HepG2 (cell line): Measurements from ENCODE around the gene MTX1. TPM values are rescaled to one million over a fixed set of nuclear protein-coding genes. Genes with fewer than 3 reads are reported as not detected.

Experiments
- BRCA1 ChIP-seq: sonication (generic); formaldehyde crosslinking; IDR thresholded peaks from 2 replicates; pipeline ENCODE4 v1.4.0; 2020; ENCODE audit warnings: missing genetic modification reagents
- IRF1 ChIP-seq: sonication (generic); formaldehyde crosslinking; IDR thresholded peaks from 2 replicates; pipeline ENCODE4 v1.4.0; 2020; ENCODE audit warnings: low read depth, mild to moderate bottlenecking, missing genetic modification reagents
- JUND ChIP-seq: sonication (generic); formaldehyde crosslinking; IDR thresholded peaks from 2 replicates; pipeline ENCODE4 v1.8.0; 2022; ENCODE audit warnings: mild to moderate bottlenecking, missing genetic modification reagents
- KAT2B ChIP-seq: fragments of 150-350 bp; IDR thresholded peaks from 2 replicates; pipeline ENCODE4 v1.6.1; 2014; ENCODE audit warnings: low read depth, low read length, borderline replicate concordance
- KDM2A ChIP-seq: sonication (generic); formaldehyde crosslinking; IDR thresholded peaks from 2 replicates; pipeline ENCODE4 v1.4.0; 2020; ENCODE audit warnings: low read depth, missing genetic modification reagents, borderline replicate concordance
- KLF15 ChIP-seq: sonication (generic); formaldehyde crosslinking; IDR thresholded peaks from 2 replicates; pipeline ENCODE4 v1.8.1; 2023; ENCODE audit warnings: borderline replicate concordance, mild to moderate bottlenecking, inconsistent platforms, missing genetic modification reagents, mixed read lengths
- LCORL ChIP-seq, 2 experiments: fragments of 450-650 bp in 1 of 2; sonication (generic) in 1 of 2; formaldehyde crosslinking in 1 of 2; IDR thresholded peaks; 2 replicates each; pipeline versions ENCODE4 v1.5.0 to v1.6.1; 2017 to 2020; ENCODE audit warnings: antibody characterized with exemption in 1 of 2, missing genetic modification reagents in 1 of 2
- NR0B2 ChIP-seq: sonication (generic); formaldehyde crosslinking; IDR thresholded peaks from 2 replicates; pipeline ENCODE4 v1.4.0; 2020; ENCODE audit warnings: mild to moderate bottlenecking, missing genetic modification reagents
- ZBTB7A ChIP-seq: sonication (generic); formaldehyde crosslinking; IDR thresholded peaks from 2 replicates; pipeline ENCODE4 v1.8.0; 2022; ENCODE audit warnings: mild to moderate bottlenecking, missing genetic modification reagents
- ZMYM3 ChIP-seq: sonication (generic); formaldehyde crosslinking; IDR thresholded peaks from 2 replicates; pipeline ENCODE4 v1.5.1; 2020; ENCODE audit warnings: mild to moderate bottlenecking, missing genetic modification reagents
- ZNF33B ChIP-seq: sonication (generic); formaldehyde crosslinking; IDR thresholded peaks from 2 replicates; pipeline ENCODE4 v1.5.1; 2020; ENCODE audit warnings: mild to moderate bottlenecking, missing genetic modification reagents
- ZNF710 ChIP-seq: sonication (generic); formaldehyde crosslinking; IDR thresholded peaks from 2 replicates; pipeline ENCODE4 v1.5.0; 2020; ENCODE audit warnings: mild to moderate bottlenecking, missing genetic modification reagents, borderline replicate concordance
- polyA plus RNA-seq, 8 experiments: library from polyadenylated mRNA; depleted of rRNA in 3 of 8; stranded (reverse) in 7 of 8; unstranded in 1 of 8; fragments of >200 nt; fragmentation: Illumina TruSeq in 4 of 8; extraction: Trizol in 4 of 8; gene quantifications; 2 replicates each; pipeline versions ENCODE4 v1.2.1 to v1.2.3, GENCODE V29; 2011 to 2016; ENCODE audit warnings: low read depth in 4 of 8, missing spikeins in 1 of 8, mixed read lengths in 1 of 8; ENCODE audit not compliant: insufficient read depth in 1 of 8
- total RNA-seq, 5 experiments: library from RNA; depleted of rRNA; stranded (reverse); fragments of >200 nt; fragmentation: Illumina TruSeq; extraction: Trizol; gene quantifications; 2 replicates each; pipeline ENCODE4 v1.2.3, GENCODE V29; 2016; ENCODE audit warnings: low read depth in 1 of 5
- TF ChIP-seq, protein P1 (sequence below): sonication (generic); formaldehyde crosslinking; IDR thresholded peaks from 2 replicates; pipeline ENCODE4 v1.5.1; 2020; ENCODE audit warnings: mild to moderate bottlenecking, missing genetic modification reagents
- TF ChIP-seq, protein P2 (sequence below): sonication (generic); formaldehyde crosslinking; IDR thresholded peaks from 2 replicates; pipeline ENCODE4 v1.4.0; 2020; ENCODE audit warnings: missing genetic modification reagents, mild to moderate bottlenecking, borderline replicate concordance

Gene MTX1
- total and polyA plus RNA-seq, 2 of the 13 experiments (the other 11 are each of a cell fraction or from before 2014, with no cell fraction given): 64.5 to 72.6 TPM

DNA sequence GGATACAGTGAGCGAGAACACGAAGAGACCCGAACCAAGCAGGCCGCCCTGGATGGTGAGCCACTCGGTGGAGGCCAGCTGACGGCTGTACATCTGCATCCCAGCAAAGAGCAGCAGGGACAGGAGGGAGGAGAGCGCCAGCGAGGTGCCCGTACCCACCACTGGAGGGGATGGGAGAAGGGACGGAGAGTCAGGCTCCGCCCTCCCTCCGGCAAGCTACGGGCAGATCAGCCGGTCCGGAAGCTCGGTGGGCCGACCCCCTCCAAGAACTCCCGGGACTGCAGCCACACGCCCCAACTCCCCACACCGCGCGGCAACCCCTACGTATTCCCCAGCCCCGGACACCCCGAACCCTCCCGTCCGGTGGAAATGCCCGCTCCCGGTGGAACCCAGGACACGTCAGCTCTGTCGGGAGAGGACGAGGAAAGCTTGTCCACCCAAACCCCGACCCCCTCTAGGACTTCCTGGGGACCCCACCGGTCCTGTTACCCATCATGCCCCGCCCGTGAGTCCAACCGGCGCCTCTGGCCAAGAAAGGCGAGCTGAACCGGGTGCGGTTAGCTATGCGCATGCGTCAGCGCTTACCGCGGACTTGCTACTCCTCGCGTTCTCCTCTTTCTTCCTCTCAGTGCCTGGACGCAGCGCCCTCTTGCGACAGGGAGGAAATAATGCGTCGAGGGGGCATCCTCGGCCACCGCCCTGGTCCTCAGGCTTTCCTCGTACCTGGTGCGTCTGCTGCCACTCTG, 35.6 kb upstream of the MTX1 start, which contains the start of gene KRTCAP2 (continued):
- TF ChIP-seq, protein P1, sequence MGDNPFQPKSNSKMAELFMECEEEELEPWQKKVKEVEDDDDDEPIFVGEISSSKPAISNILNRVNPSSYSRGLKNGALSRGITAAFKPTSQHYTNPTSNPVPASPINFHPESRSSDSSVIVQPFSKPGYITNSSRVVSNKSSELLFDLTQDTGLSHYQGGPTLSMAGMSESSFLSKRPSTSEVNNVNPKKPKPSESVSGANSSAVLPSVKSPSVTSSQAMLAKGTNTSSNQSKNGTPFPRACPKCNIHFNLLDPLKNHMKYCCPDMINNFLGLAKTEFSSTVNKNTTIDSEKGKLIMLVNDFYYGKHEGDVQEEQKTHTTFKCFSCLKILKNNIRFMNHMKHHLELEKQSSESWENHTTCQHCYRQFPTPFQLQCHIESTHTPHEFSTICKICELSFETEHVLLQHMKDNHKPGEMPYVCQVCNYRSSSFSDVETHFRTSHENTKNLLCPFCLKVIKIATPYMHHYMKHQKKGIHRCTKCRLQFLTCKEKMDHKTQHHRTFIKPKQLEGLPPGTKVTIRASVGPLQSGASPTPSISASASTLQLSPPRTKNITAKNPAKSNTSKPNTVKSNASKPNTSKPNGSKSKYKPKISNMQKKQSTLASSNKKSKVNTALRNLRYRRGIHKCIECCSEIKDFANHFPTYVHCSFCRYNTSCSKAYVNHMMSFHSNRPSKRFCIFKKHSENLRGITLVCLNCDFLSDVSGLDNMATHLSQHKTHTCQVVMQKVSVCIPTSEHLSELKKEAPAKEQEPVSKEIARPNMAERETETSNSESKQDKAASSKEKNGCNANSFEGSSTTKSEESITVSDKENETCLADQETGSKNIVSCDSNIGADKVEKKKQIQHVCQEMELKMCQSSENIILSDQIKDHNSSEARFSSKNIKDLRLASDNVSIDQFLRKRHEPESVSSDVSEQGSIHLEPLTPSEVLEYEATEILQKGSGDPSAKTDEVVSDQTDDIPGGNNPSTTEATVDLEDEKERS: no peak
- TF ChIP-seq ZBTB7A (CRISPR knock-in tag): no peak
- TF ChIP-seq, protein P2, sequence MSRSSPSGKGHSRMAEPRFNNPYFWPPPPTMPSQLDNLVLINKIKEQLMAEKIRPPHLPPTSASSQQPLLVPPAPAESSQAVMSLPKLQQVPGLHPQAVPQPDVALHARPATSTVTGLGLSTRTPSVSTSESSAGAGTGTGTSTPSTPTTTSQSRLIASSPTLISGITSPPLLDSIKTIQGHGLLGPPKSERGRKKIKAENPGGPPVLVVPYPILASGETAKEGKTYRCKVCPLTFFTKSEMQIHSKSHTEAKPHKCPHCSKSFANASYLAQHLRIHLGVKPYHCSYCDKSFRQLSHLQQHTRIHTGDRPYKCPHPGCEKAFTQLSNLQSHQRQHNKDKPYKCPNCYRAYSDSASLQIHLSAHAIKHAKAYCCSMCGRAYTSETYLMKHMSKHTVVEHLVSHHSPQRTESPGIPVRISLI (CRISPR knock-in tag): no peak
- no peak for TF ChIP-seq ZMYM3
- 0 out of 2 replicates have a peak, but pooled peaks have one; percentile 47 for TF ChIP-seq BRCA1 (CRISPR knock-in tag)
- 0 out of 2 replicates have a peak, but pooled peaks have one; percentile 21 for TF ChIP-seq JUND
- no peak; the same call in 1 of the 2 replicates for TF ChIP-seq ZNF710
- TF ChIP-seq KAT2B: no peak
- 0 out of 2 replicates have a peak, but pooled peaks have one; percentile 46 for TF ChIP-seq NR0B2
- TF ChIP-seq ZNF33B (CRISPR knock-in tag): no peak
- TF ChIP-seq KDM2A (CRISPR knock-in tag): peak; percentile 98
- TF ChIP-seq LCORL (IDR thresholded peaks at IDR 0.05): no peak
- TF ChIP-seq LCORL (CRISPR knock-in tag; IDR thresholded peaks at IDR 0.05): peak; percentile 82
- 0 out of 2 replicates have a peak, but pooled peaks have one; percentile 30 for TF ChIP-seq KLF15
- no peak for TF ChIP-seq IRF1 (CRISPR knock-in tag)
